CD4-positive, alpha-beta T cell (primary cell): ENCODE data around the gene TMEM179. TPM values are rescaled to one million over a fixed set of nuclear protein-coding genes. Genes with fewer than 3 reads are reported as not detected.

Experiments used
- ATAC-seq: fragments of 200-7000 bp; cut with Tn5 transposase; one replicate; pipeline ENCODE4 v1.10.0; 2022; ENCODE audit warnings: mild to moderate bottlenecking; ENCODE audit not compliant: poor library complexity
- CTCF ChIA-PET: fragments of 350-600 bp; sonication (Branson Sonifier 250); formaldehyde crosslinking; loops from one replicate; lab custom pipeline; 2021; ENCODE audit warnings: antibody characterized with exemption, inconsistent platforms; lab: Charles Lee
- POLR2A ChIA-PET: fragments of 350-600 bp; sonication (Branson Sonifier 250); formaldehyde crosslinking; loops from one replicate; lab custom pipeline; 2021; ENCODE audit warnings: antibody characterized with exemption, inconsistent platforms; lab: Charles Lee
- DNase-seq, 14 experiments: peaks; one replicate each; pipeline ENCODE4 v3.0.0-alpha.2; 2013 to 2020; ENCODE audit warnings: mixed read lengths in 2 of 14
- H3K27ac ChIP-seq, 2 donors: one replicate each; pipeline versions ENCODE4 v1.5.1 to v1.7.0; 2013; ENCODE audit warnings: low read length in 2 of 2, low read depth in 1 of 2, mild to moderate bottlenecking in 1 of 2
- H3K27me3 ChIP-seq, 2 experiments: 1 replicate in 1 of 2; 2 replicates in 1 of 2; pipeline versions ENCODE4 v1.6.1 to v1.7.0; 2013; ENCODE audit warnings: low read length in 2 of 2, control low read depth in 1 of 2, mild to moderate bottlenecking in 1 of 2, moderate library complexity in 1 of 2; ENCODE audit not compliant: insufficient read depth in 2 of 2, control insufficient read depth in 1 of 2
- H3K36me3 ChIP-seq: one replicate; pipeline ENCODE4 v1.6.1; 2013; ENCODE audit warnings: low read length, control low read depth; ENCODE audit not compliant: insufficient read depth
- H3K4me1 ChIP-seq: one replicate; pipeline ENCODE4 v1.6.1; 2013; ENCODE audit warnings: low read length, control low read depth; ENCODE audit not compliant: insufficient read depth
- H3K4me3 ChIP-seq: one replicate; pipeline ENCODE4 v1.5.1; 2013; ENCODE audit warnings: mild to moderate bottlenecking, low read length, moderate library complexity
- H3K9me3 ChIP-seq, 2 experiments: 1 replicate in 1 of 2; 2 replicates in 1 of 2; pipeline versions ENCODE4 v1.6.1 to v1.7.0; 2013; ENCODE audit warnings: low read length in 2 of 2, mild to moderate bottlenecking in 2 of 2, control low read depth in 1 of 2, moderate library complexity in 1 of 2; ENCODE audit not compliant: control insufficient read depth in 1 of 2, insufficient read depth in 1 of 2
- H3K27ac Mint-ChIP-seq: one replicate; pipeline ENCODE4 v1.8.0; 2020; ENCODE audit warnings: mixed read lengths
- H3K27me3 Mint-ChIP-seq: one replicate; pipeline ENCODE4 v1.8.0; 2021; ENCODE audit warnings: mixed read lengths
- H3K36me3 Mint-ChIP-seq: one replicate; pipeline ENCODE4 v1.8.0; 2021; ENCODE audit warnings: low read depth, mixed read lengths
- H3K4me1 Mint-ChIP-seq: one replicate; pipeline ENCODE4 v1.8.0; 2021; ENCODE audit warnings: low read depth, mixed read lengths
- H3K4me3 Mint-ChIP-seq: one replicate; pipeline ENCODE4 v1.8.0; 2020; ENCODE audit warnings: mild to moderate bottlenecking, mixed read lengths
- H3K9me3 Mint-ChIP-seq: one replicate; pipeline ENCODE4 v1.8.0; 2020; ENCODE audit warnings: mixed read lengths
- CTCF ChIP-seq: fragments of 200-600 bp; IDR thresholded peaks from one replicate; pipeline ENCODE4 v1.8.0; 2022; ENCODE audit warnings: antibody characterized with exemption, mild to moderate bottlenecking
- intact Hi-C, 2 experiments: fragments of 100-400 bp; cut with DNase I in 1 of 2; cut with micrococcal nuclease in 1 of 2; formaldehyde crosslinking; loops; one replicate each; pipeline versions ENCODE4 v1.15.1 to v1.9.0; 2023 to 2025; cut with DNase I, micrococcal nuclease
- total RNA-seq, 174 experiments: library from RNA in 2 of 174; stranded (reverse) in 2 of 174; gene quantifications; one replicate each; pipeline ENCODE4 v1.2.3 and lab custom pipeline; 2021 to 2026

The TMEM179 gene
- total RNA-seq, 2 experiments from 2014 or later: not detected

- intact Hi-C loops: no loop called here
- Histone ChIP-seq H3K27ac (no peak overlapping the region), H3K4me1 (no peaks in the 10 kb centered on the region), H3K9me3 (peaks cover 0 to 7% of the 10 kb centered on the region in 2 experiments), H3K27me3 (peaks cover 0 to 3% of the 10 kb centered on the region in 2 experiments), H3K36me3 (no peaks in the 10 kb centered on the region), H3K4me3 (no peak overlapping the region)
- DNase-seq (no peak), ATAC-seq (no peak)
- ChIA-PET CTCF (no interaction called here), POLR2A (no interaction called here)
- peaks cover 4% of the 10 kb centered on the region for H3K27me3 Mint-ChIP-seq
- no peaks in the 10 kb centered on the region for H3K9me3 Mint-ChIP-seq
- H3K4me3 Mint-ChIP-seq: no peak overlapping the region
- no peak for TF ChIP-seq CTCF
- H3K36me3 Mint-ChIP-seq: no peaks in the 10 kb centered on the region
- no peak overlapping the region for H3K27ac Mint-ChIP-seq
- no peaks in the 10 kb centered on the region for H3K4me1 Mint-ChIP-seq
These were observed 47.5 kb downstream of the TMEM179 start for GRCh38 chr14:104557086-104557485.

GRCh38 chr14:104556256-104557021 is 48.1 kb downstream of the TMEM179 start:
- Histone ChIP-seq H3K4me1 (no peaks in the 10 kb centered on the region), H3K27ac (no peak overlapping the region), H3K36me3 (no peaks in the 10 kb centered on the region), H3K4me3 (no peak overlapping the region), H3K27me3 (peaks cover 0 to 3% of the 10 kb centered on the region in 2 experiments), H3K9me3 (peaks cover 0 to 7% of the 10 kb centered on the region in 2 experiments)
- intact Hi-C loops: no loop called here
- ATAC-seq (no peak), DNase-seq (no peak)
- no peaks in the 10 kb centered on the region for H3K4me1 Mint-ChIP-seq
- no peak overlapping the region for H3K27ac Mint-ChIP-seq
- no peak for TF ChIP-seq CTCF
- no peak overlapping the region for H3K4me3 Mint-ChIP-seq
- CTCF ChIA-PET: no interaction called here
- H3K36me3 Mint-ChIP-seq: no peaks in the 10 kb centered on the region
- peaks cover 4% of the 10 kb centered on the region for H3K27me3 Mint-ChIP-seq
- POLR2A ChIA-PET: no interaction called here
- no peaks in the 10 kb centered on the region for H3K9me3 Mint-ChIP-seq

GRCh38 chr14:104555430-104556255 is 48.9 kb downstream of the TMEM179 start:
- H3K27me3 ChIP-seq: peaks cover 0 to 3% of the 10 kb centered on the region in 2 experiments
- intact Hi-C loops: no loop called here
- ATAC-seq: no peak
- ChIA-PET POLR2A (no interaction called here), CTCF (no interaction called here)
- H3K4me1 Mint-ChIP-seq: no peaks in the 10 kb centered on the region
- H3K27me3 Mint-ChIP-seq: peaks cover 8% of the 10 kb centered on the region
- H3K9me3 Mint-ChIP-seq: no peaks in the 10 kb centered on the region
- no peak for TF ChIP-seq CTCF
- H3K4me3 ChIP-seq: no peak overlapping the region
- DNase-seq: no peak
- no peak overlapping the region for H3K27ac ChIP-seq
- H3K36me3 ChIP-seq: no peaks in the 10 kb centered on the region
- no peaks in the 10 kb centered on the region for H3K36me3 Mint-ChIP-seq
- H3K9me3 ChIP-seq: peaks cover 0 to 7% of the 10 kb centered on the region in 2 experiments
- H3K27ac Mint-ChIP-seq: no peak overlapping the region
- no peak overlapping the region for H3K4me3 Mint-ChIP-seq
- no peaks in the 10 kb centered on the region for H3K4me1 ChIP-seq
